Skeletal muscle cell (primary cell): Measurements from ENCODE around the gene CACNA1S.

Experiments used
- DNase-seq: peaks from one replicate; pipeline ENCODE4 v3.0.0-alpha.2; 2010; ENCODE audit warnings: low read depth
- H3K4me3 ChIP-seq: 2 replicates; pipeline ENCODE4 v1.5.1; 2011; ENCODE audit warnings: low read depth, mild to moderate bottlenecking, control low read depth, low read length, moderate library complexity

The CACNA1S gene

GRCh38 chr1:201096977-201097856 lies 15.0 kb downstream of the CACNA1S start:
- H3K4me3 ChIP-seq = no peak overlapping the region
- DNase-seq = no peak

- no peak overlapping the region for H3K4me3 ChIP-seq
- DNase-seq = peak; percentile 18
Observed at GRCh38 chr1:201096041-201096461, 16.2 kb downstream of the CACNA1S start.

- no peak overlapping the region for H3K4me3 ChIP-seq
- no peak for DNase-seq
Observed at GRCh38 chr1:201095581-201095980, 16.6 kb downstream of the CACNA1S start.

GRCh38 chr1:201094832-201095231 lies 17.4 kb downstream of the CACNA1S start:
- H3K4me3 ChIP-seq = no peak overlapping the region
- DNase-seq = no peak

- DNase-seq = no peak
- H3K4me3 ChIP-seq = no peak overlapping the region
Observed at GRCh38 chr1:201093962-201094361, 18.3 kb downstream of the CACNA1S start.

GRCh38 chr1:201093561-201093960 lies 18.7 kb downstream of the CACNA1S start:
- DNase-seq = no peak
- H3K4me3 ChIP-seq = no peak overlapping the region

- DNase-seq = no peak
- H3K4me3 ChIP-seq = no peak overlapping the region
Observed at GRCh38 chr1:201092738-201093137, 19.5 kb downstream of the CACNA1S start.

GRCh38 chr1:201091256-201091655 lies 21.0 kb downstream of the CACNA1S start:
- H3K4me3 ChIP-seq = no peak overlapping the region
- DNase-seq = no peak

GRCh38 chr1:201090541-201090940 lies 21.7 kb downstream of the CACNA1S start:
- no peak for DNase-seq
- no peak overlapping the region for H3K4me3 ChIP-seq

- no peak overlapping the region for H3K4me3 ChIP-seq
- DNase-seq = no peak
Observed at GRCh38 chr1:201089596-201089995, 22.6 kb downstream of the CACNA1S start.

GRCh38 chr1:201088901-201089525 lies 23.2 kb downstream of the CACNA1S start:
- H3K4me3 ChIP-seq = no peak overlapping the region
- DNase-seq = no peak

- DNase-seq = no peak
- H3K4me3 ChIP-seq = no peak overlapping the region
Observed at GRCh38 chr1:201088395-201088794, 23.8 kb downstream of the CACNA1S start.

- no peak overlapping the region for H3K4me3 ChIP-seq
- DNase-seq = no peak
Observed at GRCh38 chr1:201085902-201086735, 26.1 kb downstream of the CACNA1S start.

GRCh38 chr1:201084295-201084694 lies 27.9 kb downstream of the CACNA1S start:
- no peak overlapping the region for H3K4me3 ChIP-seq
- DNase-seq = no peak

GRCh38 chr1:201083741-201084140 lies 28.5 kb downstream of the CACNA1S start:
- no peak overlapping the region for H3K4me3 ChIP-seq
- DNase-seq = no peak

- no peak for DNase-seq
- H3K4me3 ChIP-seq = no peak overlapping the region
Observed at GRCh38 chr1:201080135-201080534, 32.1 kb downstream of the CACNA1S start.

GRCh38 chr1:201077736-201078135 lies 34.5 kb downstream of the CACNA1S start:
- H3K4me3 ChIP-seq = no peak overlapping the region
- no peak for DNase-seq

- DNase-seq = no peak
Observed at GRCh38 chr1:201077116-201077515, 35.1 kb downstream of the CACNA1S start.

GRCh38 chr1:201076092-201076491 lies 36.1 kb downstream of the CACNA1S start:
- no peak for DNase-seq
- H3K4me3 ChIP-seq = no peak overlapping the region

More at GRCh38 chr1:201077116-201077515, 35.1 kb downstream of the CACNA1S start:
- H3K4me3 ChIP-seq = no peak overlapping the region

- no peak overlapping the region for H3K4me3 ChIP-seq
- DNase-seq = no peak
Observed at GRCh38 chr1:201074018-201074417, 38.2 kb downstream of the CACNA1S start.
